Hepatocyte (in vitro differentiated cells): ENCODE results near the gene TANGO6.

Source experiments
- EZH2 ChIP-seq: fragments of 200-600 bp; sonication (generic); IDR thresholded peaks from 2 replicates; pipeline ENCODE4 v1.6.1; 2016; ENCODE audit warnings: antibody characterized with exemption, mild to moderate bottlenecking, borderline replicate concordance
- TF ChIP-seq, protein P1 (sequence below): fragments of 200-600 bp; sonication (generic); IDR thresholded peaks from 2 replicates; pipeline ENCODE4 v1.5.1; 2016; ENCODE audit warnings: antibody characterized with exemption, mild to moderate bottlenecking; ENCODE audit not compliant: poor library complexity

DNA sequence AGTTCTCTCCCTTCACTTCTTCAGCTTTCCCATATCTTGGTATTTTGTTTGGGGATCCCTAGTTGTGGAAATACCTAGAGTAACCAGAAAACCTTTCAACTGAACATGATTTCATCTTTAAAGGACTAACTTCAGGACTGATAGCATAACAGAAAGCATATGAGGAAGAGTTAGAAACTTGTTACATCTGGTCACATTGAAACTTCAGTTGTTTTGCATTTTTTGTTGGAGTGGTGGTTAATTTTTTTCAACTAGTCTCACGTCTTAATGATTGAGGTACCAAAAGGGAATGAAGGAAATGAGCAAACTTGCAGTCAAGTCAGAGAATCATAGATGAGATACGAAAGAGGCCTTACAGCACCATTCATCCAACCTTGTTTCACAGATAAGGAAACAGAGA is 49.6 kb downstream of the TANGO6 start:
- TF ChIP-seq, protein P1, sequence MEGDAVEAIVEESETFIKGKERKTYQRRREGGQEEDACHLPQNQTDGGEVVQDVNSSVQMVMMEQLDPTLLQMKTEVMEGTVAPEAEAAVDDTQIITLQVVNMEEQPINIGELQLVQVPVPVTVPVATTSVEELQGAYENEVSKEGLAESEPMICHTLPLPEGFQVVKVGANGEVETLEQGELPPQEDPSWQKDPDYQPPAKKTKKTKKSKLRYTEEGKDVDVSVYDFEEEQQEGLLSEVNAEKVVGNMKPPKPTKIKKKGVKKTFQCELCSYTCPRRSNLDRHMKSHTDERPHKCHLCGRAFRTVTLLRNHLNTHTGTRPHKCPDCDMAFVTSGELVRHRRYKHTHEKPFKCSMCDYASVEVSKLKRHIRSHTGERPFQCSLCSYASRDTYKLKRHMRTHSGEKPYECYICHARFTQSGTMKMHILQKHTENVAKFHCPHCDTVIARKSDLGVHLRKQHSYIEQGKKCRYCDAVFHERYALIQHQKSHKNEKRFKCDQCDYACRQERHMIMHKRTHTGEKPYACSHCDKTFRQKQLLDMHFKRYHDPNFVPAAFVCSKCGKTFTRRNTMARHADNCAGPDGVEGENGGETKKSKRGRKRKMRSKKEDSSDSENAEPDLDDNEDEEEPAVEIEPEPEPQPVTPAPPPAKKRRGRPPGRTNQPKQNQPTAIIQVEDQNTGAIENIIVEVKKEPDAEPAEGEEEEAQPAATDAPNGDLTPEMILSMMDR, result no peak
- TF ChIP-seq EZH2, result no peak
